Stimulated activated CD4-positive, alpha-beta T cell treated with anti-CD3 and anti-CD28 coated beads, Interleukin-4, amount 100 ng/mL, for 4 hours (primary cell): Measurements from ENCODE around the gene ADCY5.

ENCODE experiments used
- DNase-seq, 2 experiments: peaks; one replicate each; pipeline ENCODE4 v3.0.0-alpha.2; 2020

The ADCY5 gene

GRCh38 chr3:123424999-123425712, 23.7 kb downstream of the ADCY5 start:
- DNase-seq: no peak

GRCh38 chr3:123424321-123424998, 24.4 kb downstream of the ADCY5 start:
- no peak for DNase-seq

- DNase-seq: no peak
Observed at GRCh38 chr3:123423806-123424205, 25.1 kb downstream of the ADCY5 start.

- DNase-seq: no peak
Observed at GRCh38 chr3:123423031-123423430, 25.9 kb downstream of the ADCY5 start.

- DNase-seq: no peak
Observed at GRCh38 chr3:123422457-123422856, 26.4 kb downstream of the ADCY5 start.

GRCh38 chr3:123421353-123422174, 27.3 kb downstream of the ADCY5 start:
- DNase-seq: no peak

GRCh38 chr3:123420416-123420968, 28.4 kb downstream of the ADCY5 start:
- DNase-seq: no peak

GRCh38 chr3:123419850-123420297, 29.0 kb downstream of the ADCY5 start:
- no peak for DNase-seq

GRCh38 chr3:123419181-123419849, 29.6 kb downstream of the ADCY5 start:
- no peak for DNase-seq

GRCh38 chr3:123416647-123417046, 32.2 kb downstream of the ADCY5 start:
- DNase-seq: no peak

GRCh38 chr3:123416173-123416572, 32.7 kb downstream of the ADCY5 start:
- DNase-seq: no peak

GRCh38 chr3:123414973-123415775, 33.7 kb downstream of the ADCY5 start:
- DNase-seq: no peak

- no peak for DNase-seq
Observed at GRCh38 chr3:123412811-123413604, 35.9 kb downstream of the ADCY5 start.

GRCh38 chr3:123412076-123412475, 36.8 kb downstream of the ADCY5 start:
- DNase-seq: no peak

GRCh38 chr3:123411340-123412040, 37.4 kb downstream of the ADCY5 start:
- DNase-seq: no peak

- no peak for DNase-seq
Observed at GRCh38 chr3:123410149-123410515, 38.8 kb downstream of the ADCY5 start.

GRCh38 chr3:123409443-123410148, 39.3 kb downstream of the ADCY5 start:
- no peak for DNase-seq

- DNase-seq: no peak
Observed at GRCh38 chr3:123406598-123406997, 42.3 kb downstream of the ADCY5 start.

GRCh38 chr3:123405936-123406510, 42.9 kb downstream of the ADCY5 start:
- DNase-seq: no peak
